Activated T-cell treated with anti-CD3 and anti-CD28 coated beads, Interleukin-2, amount 50 U/mL, for 1 hour (primary cell): Measurements from ENCODE around the gene SLC35B2.
A peak's percentile ranks its signal among the peaks of the same experiment; 100 is the strongest.
"Not testable (repeated sequence)": the region's sequence is repeated elsewhere in the genome, so short reads cannot be mapped to it uniquely, and the experiment has no call there.

Experiments
- DNase-seq: peaks from one replicate; pipeline ENCODE4 v3.0.0-alpha.2; 2020

SLC35B2 gene

GRCh38 chr6:44232676-44233566 is 24.4 kb downstream of the SLC35B2 start:
- DNase-seq, result no peak

GRCh38 chr6:44231426-44231825 is 25.9 kb downstream of the SLC35B2 start:
- DNase-seq, result not testable (repeated sequence)

GRCh38 chr6:44230034-44230675 is 27.2 kb downstream of the SLC35B2 start:
- DNase-seq, result no peak

- DNase-seq, result no peak
Observed at GRCh38 chr6:44229376-44230033, 27.8 kb downstream of the SLC35B2 start.

- DNase-seq, result no peak
Observed at GRCh38 chr6:44228836-44229235, 28.5 kb downstream of the SLC35B2 start.

GRCh38 chr6:44228433-44228832 is 28.9 kb downstream of the SLC35B2 start:
- DNase-seq, result no peak

GRCh38 chr6:44228031-44228430 is 29.3 kb downstream of the SLC35B2 start:
- DNase-seq, result no peak

- DNase-seq, result no peak
Observed at GRCh38 chr6:44227148-44227793, 30.1 kb downstream of the SLC35B2 start.

- DNase-seq, result no peak
Observed at GRCh38 chr6:44226368-44227147, 30.8 kb downstream of the SLC35B2 start.

- DNase-seq, result no peak
Observed at GRCh38 chr6:44225579-44226325, 31.6 kb downstream of the SLC35B2 start.

- no peak for DNase-seq
Observed at GRCh38 chr6:44224965-44225305, 32.4 kb downstream of the SLC35B2 start.

- no peak for DNase-seq
Observed at GRCh38 chr6:44224029-44224964, 33.0 kb downstream of the SLC35B2 start.

- DNase-seq, result peak; percentile 87
Observed at GRCh38 chr6:44223319-44224028, 33.9 kb downstream of the SLC35B2 start, which contains the start of gene SLC29A1. TSS of gene SLC29A1 (plus strand) at chr6:44223595. CDS start at chr6:44227314, 3,719 bp downstream.

GRCh38 chr6:44222486-44223318 is 34.6 kb downstream of the SLC35B2 start:
- DNase-seq, result no peak

GRCh38 chr6:44221961-44222335 is 35.4 kb downstream of the SLC35B2 start:
- no peak for DNase-seq

GRCh38 chr6:44221291-44221960 is 35.9 kb downstream of the SLC35B2 start:
- peak; percentile 77 for DNase-seq

GRCh38 chr6:44220913-44221290 is 36.4 kb downstream of the SLC35B2 start:
- DNase-seq, result no peak
